Hematopoietic multipotent progenitor cell treated with erythropoietin and hydrocortisone succinate and interleukin-3 and kit ligand, for 6 days (in vitro differentiated cells): Measurements from ENCODE around the gene RAI1.
"Not testable (repeated sequence)": the region's sequence is repeated elsewhere in the genome, so short reads cannot be mapped to it uniquely, and the experiment has no call there.

ENCODE experiments used
- DNase-seq: peaks from one replicate; pipeline ENCODE4 v3.0.0-alpha.2; 2015

RAI1 gene

GRCh38 chr17:17682737-17683680, 1.8 kb downstream of the RAI1 start:
- peak; percentile 86 for DNase-seq

DNA sequence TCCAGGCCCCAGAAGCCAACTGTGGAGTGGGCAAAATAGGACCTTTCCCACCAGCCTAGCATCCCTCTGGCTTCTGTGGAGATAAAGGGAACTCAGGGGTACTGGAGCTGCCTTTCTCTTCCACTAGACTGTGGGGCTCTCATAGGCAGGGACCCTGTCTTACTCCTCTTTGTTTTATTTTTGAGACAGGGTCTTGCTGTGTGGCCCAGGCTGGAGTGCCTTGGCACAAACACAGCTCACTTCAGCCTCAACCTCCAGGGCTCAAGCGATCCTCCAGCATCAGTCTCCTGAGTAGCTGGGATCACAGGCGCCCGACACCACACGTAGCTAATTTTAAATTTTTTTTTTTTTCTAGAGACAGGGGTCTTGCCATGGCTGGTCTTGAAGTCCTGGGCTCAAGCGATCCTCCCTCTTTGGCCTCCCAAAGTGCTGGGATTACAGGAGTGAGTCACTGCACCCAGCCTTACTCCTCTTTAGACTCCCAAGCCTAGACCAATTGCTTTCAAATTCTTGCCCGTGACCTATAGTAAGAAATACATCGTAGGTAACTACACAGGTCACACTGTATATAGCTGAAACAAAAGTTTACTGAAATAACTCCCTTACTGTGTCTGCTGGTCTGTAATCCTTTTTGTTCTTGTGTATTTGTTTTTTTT, 2.6 kb downstream of the RAI1 start:
- DNase-seq: no peak

- DNase-seq: no peak
Measured at GRCh38 chr17:17684906-17685774, 3.9 kb downstream of the RAI1 start.

- peak; percentile 90 for DNase-seq
Measured at GRCh38 chr17:17685775-17686291, 4.6 kb downstream of the RAI1 start.

DNA sequence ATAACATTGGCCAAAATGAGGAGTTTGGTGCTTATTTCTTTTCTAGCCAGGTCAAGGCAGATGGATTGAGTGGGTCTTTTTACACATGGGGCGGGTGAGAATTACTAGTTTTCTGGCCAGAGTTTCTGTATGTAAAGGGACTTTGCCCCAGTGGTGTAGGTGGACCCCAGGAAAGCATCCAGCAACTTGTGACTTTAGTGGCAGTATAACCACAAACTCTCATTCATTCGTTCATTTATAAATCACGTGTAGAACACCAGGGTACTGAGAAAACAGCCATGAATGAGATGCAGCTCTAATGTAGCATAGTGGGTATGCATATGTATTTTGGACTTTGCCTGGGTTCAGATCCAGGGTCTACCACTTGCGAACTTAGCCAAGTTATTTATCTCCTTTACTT, 8.1 kb downstream of the RAI1 start:
- no peak for DNase-seq

GRCh38 chr17:17690233-17690632, 9.0 kb downstream of the RAI1 start:
- not testable (repeated sequence) for DNase-seq

DNA sequence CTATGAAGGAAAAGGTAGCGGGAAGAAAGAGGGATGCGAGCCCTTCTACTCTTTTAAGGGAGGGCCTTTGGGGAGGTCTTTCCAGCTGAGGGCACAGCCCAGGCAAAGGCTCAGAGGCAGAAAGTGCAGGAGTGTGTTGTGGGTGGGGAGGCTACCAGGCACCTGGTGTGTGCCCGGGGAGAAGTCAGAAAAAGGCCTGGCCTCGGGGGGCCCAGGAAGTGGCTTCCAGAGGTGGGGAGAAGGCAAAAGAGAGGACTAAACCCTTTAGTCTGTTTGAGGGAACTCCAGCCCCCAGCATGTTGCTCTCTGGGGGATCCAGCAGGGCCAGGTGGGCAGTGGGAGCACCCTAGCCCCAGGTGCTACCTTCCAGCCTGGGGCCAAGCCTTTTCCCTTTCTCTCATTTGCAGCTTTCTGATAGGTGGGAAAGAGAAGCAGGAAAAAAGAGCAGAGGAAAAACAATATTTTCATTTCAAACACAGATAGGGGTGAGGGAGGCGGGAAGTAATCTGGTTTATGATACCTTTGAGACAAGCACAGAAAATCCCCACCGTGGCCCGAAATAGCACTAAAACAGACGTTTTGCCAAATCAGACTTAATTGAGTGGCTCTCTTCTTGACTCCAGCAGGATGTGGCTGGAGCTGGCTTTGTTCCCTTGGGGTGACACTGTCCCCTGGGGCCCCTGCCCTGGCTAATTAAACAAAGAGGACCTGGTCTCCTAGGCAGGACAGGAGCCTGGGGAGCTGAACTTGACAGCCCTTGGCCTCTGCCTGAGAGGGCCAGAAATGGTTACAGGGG, 10.4 kb downstream of the RAI1 start:
- peak; percentile 30 for DNase-seq

DNA sequence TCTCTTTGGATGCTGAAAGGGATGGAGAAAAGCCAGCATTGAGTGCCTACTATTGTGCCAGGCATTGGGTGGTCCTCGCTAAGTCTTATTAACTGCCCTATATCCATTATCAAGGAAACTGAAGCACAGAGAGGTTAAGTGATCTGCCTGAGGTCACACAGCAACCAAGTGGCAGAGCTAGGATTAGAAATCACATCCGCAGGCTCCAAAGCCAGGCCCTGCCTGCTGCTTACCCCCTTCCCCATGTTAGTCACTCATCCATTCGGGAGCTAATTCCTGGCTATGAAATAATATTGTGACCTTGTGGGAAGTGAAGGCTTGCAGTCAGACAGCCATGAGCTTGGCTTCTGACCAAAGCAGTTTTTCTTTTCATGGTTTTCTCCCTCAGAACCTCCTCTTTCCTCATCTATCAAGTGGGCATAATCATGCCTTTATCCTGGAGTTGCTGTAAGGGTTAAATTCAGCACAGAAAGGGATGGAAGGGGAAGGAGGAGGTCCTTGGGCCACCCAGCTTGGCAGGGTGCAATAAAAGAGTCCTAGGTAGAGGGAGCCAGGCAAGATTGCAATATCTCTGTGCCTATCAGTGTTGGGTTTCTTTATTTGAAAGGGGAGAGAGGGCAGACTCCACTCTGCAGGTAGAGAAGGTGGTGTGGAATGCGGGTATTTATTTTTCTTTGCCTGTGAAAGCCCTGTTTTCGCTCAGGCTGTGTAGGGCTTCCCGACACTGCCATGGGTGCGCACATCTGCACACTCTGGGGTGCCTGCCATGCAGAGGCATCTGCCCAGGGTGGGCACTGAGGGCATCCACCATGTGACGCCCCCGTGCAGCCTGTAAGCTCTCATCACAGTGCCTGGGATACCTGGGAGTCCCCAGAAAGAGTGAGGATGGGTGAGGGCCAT, 11.3 kb downstream of the RAI1 start:
- peak; percentile 44 for DNase-seq

GRCh38 chr17:17693253-17694168, 12.3 kb downstream of the RAI1 start:
- peak; percentile 51 for DNase-seq

GRCh38 chr17:17694169-17695081, 13.2 kb downstream of the RAI1 start:
- DNase-seq: peak; percentile 77

GRCh38 chr17:17696085-17696484, 14.8 kb downstream of the RAI1 start:
- no peak for DNase-seq

DNA sequence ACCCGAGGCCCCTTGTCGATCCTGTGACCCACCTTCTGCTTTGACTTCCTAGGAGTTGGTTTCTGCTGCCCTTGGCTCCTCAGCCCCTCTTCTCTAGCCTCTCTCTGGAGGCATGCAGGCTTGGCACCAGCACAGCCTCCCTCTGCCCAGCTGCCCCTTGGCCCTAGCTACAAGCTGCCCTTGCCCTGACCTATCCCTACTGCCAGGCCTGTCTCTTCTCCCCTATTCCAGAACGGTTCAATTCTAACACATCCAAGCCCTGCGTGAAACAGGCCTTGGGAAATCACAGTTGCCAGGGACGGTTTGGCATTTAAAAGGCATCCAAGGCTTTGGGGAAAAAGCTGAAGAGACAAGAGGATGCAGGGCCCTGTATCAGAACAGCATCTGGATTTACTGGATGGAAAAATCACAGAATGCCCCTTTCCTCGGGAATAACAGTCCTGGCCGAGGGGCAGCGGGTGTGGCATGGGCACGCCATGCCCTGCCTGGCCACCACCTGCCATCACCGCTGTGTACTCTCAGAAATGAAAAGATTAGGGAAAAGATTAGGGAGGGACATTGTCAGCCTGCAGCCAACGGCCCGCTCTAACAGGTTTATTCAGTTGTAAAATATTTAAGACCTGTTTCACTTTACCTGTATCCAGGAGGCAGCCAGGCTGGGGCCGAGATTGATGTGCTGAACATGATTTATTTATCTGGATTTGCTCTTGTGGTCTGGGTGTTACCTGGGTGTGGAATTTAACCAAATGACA, 15.8 kb downstream of the RAI1 start:
- no peak for DNase-seq

GRCh38 chr17:17698371-17698770, 17.1 kb downstream of the RAI1 start:
- no peak for DNase-seq

GRCh38 chr17:17698869-17699351, 17.7 kb downstream of the RAI1 start:
- DNase-seq: no peak

GRCh38 chr17:17699491-17699890, 18.2 kb downstream of the RAI1 start:
- no peak for DNase-seq

DNA sequence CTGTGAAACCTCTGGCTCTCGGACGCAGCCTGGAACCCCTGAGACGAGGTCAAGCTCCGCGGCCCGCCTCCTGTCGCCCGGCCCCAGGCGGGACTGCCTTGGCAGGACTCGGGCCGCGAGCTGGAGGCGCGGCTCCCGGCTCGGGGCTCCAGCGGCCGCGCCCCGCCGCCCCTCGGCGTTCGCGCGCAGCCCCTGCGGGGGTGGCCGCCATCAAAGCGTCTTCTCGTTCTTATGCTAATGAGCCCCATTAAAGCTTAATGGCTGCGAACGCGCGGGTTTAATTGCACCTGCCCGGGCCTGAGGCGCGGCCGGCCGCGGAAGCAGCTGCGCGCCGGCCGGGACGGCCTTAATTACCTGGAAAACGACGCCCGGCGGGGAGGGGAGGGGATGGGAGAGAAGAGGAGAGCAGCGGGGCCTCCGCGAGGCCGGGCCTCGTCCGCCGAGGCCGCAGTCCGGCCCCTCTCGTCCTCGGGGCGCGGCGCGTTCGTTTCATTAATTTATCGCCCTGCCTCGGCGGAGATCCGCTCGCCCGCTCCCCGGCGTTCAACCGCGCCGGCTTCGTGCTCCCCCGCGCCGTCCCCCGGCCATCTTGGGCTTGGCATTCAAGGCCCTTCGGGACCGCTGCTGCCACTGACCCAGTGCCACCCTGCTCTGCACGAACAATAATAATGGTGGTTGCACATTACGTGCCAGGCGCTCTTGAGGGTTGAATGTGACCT, 19.2 kb downstream of the RAI1 start:
- DNase-seq: no peak

DNA sequence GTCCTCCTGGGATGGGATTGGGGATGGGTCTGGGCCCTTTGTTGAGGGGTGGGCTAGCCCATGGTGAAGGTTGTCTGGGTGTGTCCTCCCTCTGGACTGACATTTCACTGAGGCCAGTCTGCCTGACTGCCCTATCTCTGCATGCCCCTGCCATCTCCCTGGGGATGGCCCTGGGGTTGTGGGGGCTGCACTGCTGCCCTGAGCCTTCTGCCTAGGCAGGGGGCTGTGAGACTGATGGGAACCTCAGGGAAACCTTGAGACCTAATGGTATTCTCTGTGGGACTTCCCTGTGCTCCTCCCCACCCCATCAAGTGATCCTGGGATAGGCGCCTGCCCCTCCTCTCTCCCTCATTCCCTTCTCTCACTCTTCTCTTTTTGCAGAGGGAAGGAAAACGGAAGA, 19.9 kb downstream of the RAI1 start:
- DNase-seq: no peak
